Gastrocnemius medialis (tissue), 4 donors: ENCODE results near the gene MRPL11. TPM values are rescaled to one million over a fixed set of nuclear protein-coding genes. Genes with fewer than 3 reads are reported as not detected.

Source experiments
- ATAC-seq, 2 donors: fragments of 150-250 bp; one replicate each; pipeline ENCODE4 v1.9.1; 2016
- DNase-seq, 2 donors: peaks; one replicate each; pipeline ENCODE4 v3.0.0-alpha.2; 2019
- H3K27ac ChIP-seq, 4 donors: fragments of 200-600 bp; sonication (generic); 1 replicate in 1 of 4; 2 replicates in 3 of 4; pipeline ENCODE4 v1.5.1; 2016 to 2018; ENCODE audit warnings: mild to moderate bottlenecking in 2 of 4, moderate library complexity in 1 of 4
- H3K27me3 ChIP-seq, 3 donors: fragments of 200-600 bp; sonication (generic) in 2 of 3; 1 replicate in 1 of 3; 2 replicates in 2 of 3; pipeline versions ENCODE4 v1.5.1 to v1.6.0; 2016 to 2019; ENCODE audit warnings: mild to moderate bottlenecking in 1 of 3, moderate library complexity in 1 of 3
- H3K36me3 ChIP-seq, 2 donors: fragments of 200-600 bp; sonication (generic) in 1 of 2; one replicate each; pipeline ENCODE4 v1.5.1; 2017 to 2018
- H3K4me1 ChIP-seq, 2 donors: fragments of 200-600 bp; sonication (generic) in 1 of 2; one replicate each; pipeline ENCODE4 v1.5.1; 2016 to 2017; ENCODE audit warnings: mild to moderate bottlenecking in 2 of 2
- H3K4me3 ChIP-seq, 4 donors: fragments of 200-600 bp; sonication (generic) in 3 of 4; 1 replicate in 1 of 4; 2 replicates in 3 of 4; pipeline ENCODE4 v1.5.1; 2016 to 2019; ENCODE audit warnings: mild to moderate bottlenecking in 2 of 4
- H3K9me3 ChIP-seq, 3 donors: fragments of 200-600 bp; sonication (generic) in 2 of 3; 1 replicate in 1 of 3; 2 replicates in 2 of 3; pipeline ENCODE4 v1.5.1; 2016 to 2019
- CTCF ChIP-seq, 5 experiments: fragments of 450-650 bp in 3 of 5; fragments of 200-600 bp in 2 of 5; sonication (generic) in 2 of 5; IDR thresholded peaks in 4 of 5; conservative IDR thresholded peaks in 1 of 5; 1 replicate in 4 of 5; 2 replicates in 1 of 5; pipeline ENCODE4 v1.5.1; 2016 to 2019; ENCODE audit warnings: antibody characterized with exemption in 5 of 5, mild to moderate bottlenecking in 3 of 5, moderate library complexity in 3 of 5
- POLR2A ChIP-seq, 2 donors: fragments of 450-650 bp; IDR thresholded peaks; one replicate each; pipeline ENCODE4 v1.6.1; 2017; ENCODE audit warnings: antibody characterized with exemption in 2 of 2, mild to moderate bottlenecking in 2 of 2, moderate library complexity in 2 of 2
- in situ Hi-C, 4 donors: fragments of 200-750 bp; cut with MboI; loops; one replicate each; pipeline versions ENCODE4 v1.15.0 to v1.8.0; 2017; ENCODE audit warnings: low sequenced_read_pairs in 4 of 4
- intact Hi-C: fragments of 100-400 bp; cut with DNase I; formaldehyde crosslinking; loops from one replicate; pipeline ENCODE4 v1.15.1; 2023; ENCODE audit warnings: low total_unique reads
- total RNA-seq, 4 donors: library from RNA; depleted of rRNA; stranded (reverse); fragments of >200 nt; gene quantifications; one replicate each; pipeline versions ENCODE4 v1.1.0 to v1.2.3, GENCODE V29; 2016

MRPL11 gene
- total RNA-seq, 4 donors from 2014 or later, result 35.1 to 64.1 (median 52.5) TPM

GRCh38 chr11:66419825-66420224, 18.8 kb downstream of the MRPL11 start:
- ATAC-seq (no peak), DNase-seq (no peak)
- H3K9me3 ChIP-seq, result no peaks in the 10 kb centered on the region
- peaks cover 0 to 6% (median 0%) of the 10 kb centered on the region in 3 donors for H3K27me3 ChIP-seq
- peak overlapping the region in 1 of 4 donors; percentile 6 for H3K4me3 ChIP-seq
- in situ Hi-C loops, result loop anchor here in 3 of 4 donors (25.0 kb wide), 2 partner anchors 267 to 417 kb away; partner anchors contain the start of genes RBM4B (in 2 of the 3) and RCE1 (in 1 of the 3)
- no peak overlapping the region for H3K27ac ChIP-seq
- TF ChIP-seq CTCF (IDR thresholded peaks at IDR 0.05 in 4 of 5, conservative IDR thresholded peaks at IDR 0.05 in 1 of 5) (no peak), POLR2A (IDR thresholded peaks at IDR 0.05) (no peak)
- H3K4me1 ChIP-seq, result peaks cover 30 to 31% of the 10 kb centered on the region in 2 donors
- H3K36me3 ChIP-seq, result no peaks in the 10 kb centered on the region
- intact Hi-C loops, result no loop called here

GRCh38 chr11:66418986-66419308, 19.7 kb downstream of the MRPL11 start:
- Histone ChIP-seq H3K36me3 (no peaks in the 10 kb centered on the region), H3K4me3 (no peak overlapping the region), H3K27me3 (peaks cover 0 to 6% (median 0%) of the 10 kb centered on the region in 3 donors), H3K4me1 (peaks cover 30 to 31% of the 10 kb centered on the region in 2 donors), H3K9me3 (no peaks in the 10 kb centered on the region), H3K27ac (no peak overlapping the region)
- DNase-seq (no peak), ATAC-seq (no peak)
- in situ Hi-C loops, result loop anchor here in 3 of 4 donors (25.0 kb wide), 2 partner anchors 268 to 418 kb away; partner anchors contain the start of genes RBM4B (in 2 of the 3) and RCE1 (in 1 of the 3)
- intact Hi-C loops, result loop anchor here (1.0 kb wide), 1 partner anchor 19 kb away; the partner anchor contains the start of gene MRPL11
- TF ChIP-seq POLR2A (IDR thresholded peaks at IDR 0.05) (no peak), CTCF (IDR thresholded peaks at IDR 0.05 in 4 of 5, conservative IDR thresholded peaks at IDR 0.05 in 1 of 5) (no peak)

- intact Hi-C loops, result loop anchor here (1.0 kb wide), 1 partner anchor 20 kb away; the partner anchor contains the start of gene MRPL11
- Histone ChIP-seq H3K4me1 (peaks cover 30 to 31% of the 10 kb centered on the region in 2 donors), H3K9me3 (no peaks in the 10 kb centered on the region), H3K4me3 (no peak overlapping the region), H3K27ac (peak overlapping the region; percentile 63 to 73 (median 65)), H3K36me3 (no peaks in the 10 kb centered on the region), H3K27me3 (peaks cover 0 to 6% (median 0%) of the 10 kb centered on the region in 3 donors)
- in situ Hi-C loops, result loop anchor here in 3 of 4 donors (25.0 kb wide), 2 partner anchors 269 to 419 kb away; partner anchors contain the start of genes RBM4B (in 2 of the 3) and RCE1 (in 1 of the 3)
- ATAC-seq (peak; percentile 95 to 98), DNase-seq (peak; percentile 91 to 95)
- no peak for TF ChIP-seq POLR2A (IDR thresholded peaks at IDR 0.05)
- peak; percentile 29 to 53 (median 51) for TF ChIP-seq CTCF (IDR thresholded peaks at IDR 0.05 in 4 of 5, conservative IDR thresholded peaks at IDR 0.05 in 1 of 5)
These were observed 20.3 kb downstream of the MRPL11 start for GRCh38 chr11:66418168-66418985.

GRCh38 chr11:66417000-66417399, 21.6 kb downstream of the MRPL11 start:
- Histone ChIP-seq H3K4me3 (no peak overlapping the region), H3K9me3 (no peaks in the 10 kb centered on the region), H3K36me3 (no peaks in the 10 kb centered on the region), H3K4me1 (peaks cover 30 to 31% of the 10 kb centered on the region in 2 donors), H3K27ac (no peak overlapping the region), H3K27me3 (peaks cover 0 to 6% (median 0%) of the 10 kb centered on the region in 3 donors)
- in situ Hi-C loops, result loop anchor here in 3 of 4 donors (25.0 kb wide), 2 partner anchors 270 to 420 kb away; partner anchors contain the start of genes RBM4B (in 2 of the 3) and RCE1 (in 1 of the 3)
- intact Hi-C loops, result no loop called here
- ATAC-seq, result no peak
- no peak for DNase-seq
- TF ChIP-seq POLR2A (IDR thresholded peaks at IDR 0.05), result no peak
- TF ChIP-seq CTCF (IDR thresholded peaks at IDR 0.05 in 4 of 5, conservative IDR thresholded peaks at IDR 0.05 in 1 of 5), result no peak
